ENCODE data around the gene CEP83.

Gene CEP83

DNA sequence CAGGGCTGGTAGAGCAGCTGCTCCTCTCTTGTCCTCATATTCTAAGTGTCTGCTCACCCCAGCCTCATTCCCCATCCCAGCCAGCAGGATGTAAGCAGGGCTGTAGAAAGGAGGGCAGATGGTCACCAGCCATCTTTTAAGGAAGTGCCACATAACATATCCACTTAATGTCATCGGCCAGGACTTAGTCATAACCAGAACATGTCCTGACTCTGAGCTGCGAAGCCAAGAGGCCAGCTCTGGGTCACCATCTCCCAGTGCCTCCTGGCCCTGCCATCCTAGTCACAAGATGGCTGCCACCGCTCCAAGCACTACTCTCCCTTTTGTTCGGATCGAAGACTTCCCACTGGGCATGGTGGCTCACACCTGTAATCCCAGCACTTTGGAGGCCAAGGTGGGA lies 187.4 kb downstream of the CEP83 start:
- Histone ChIP-seq H3K4me1 (ENCODE audit: low read length) (peaks cover 51% of the 10 kb centered on the region), H3K27me3 (ENCODE audit: low read depth, low read length) (no peaks in the 10 kb centered on the region), H3K9ac (ENCODE audit: low read length) (no peak overlapping the region), H2AFZ (ENCODE audit: low read depth, low read length) (no peak overlapping the region), H4K20me1 (ENCODE audit: insufficient read depth, low read length) (no peaks in the 10 kb centered on the region), H3K36me3 (replicated peaks; ENCODE audit: low read depth, low read length) (no peaks in the 10 kb centered on the region), H3K4me2 (ENCODE audit: low read length) (no peak overlapping the region), H3K9me3 (ENCODE audit: insufficient read depth, low read length) (no peaks in the 10 kb centered on the region), H3K79me2 (ENCODE audit: low read length) (no peaks in the 10 kb centered on the region), H3K4me3 (ENCODE audit: low read length) (no peak overlapping the region), H3K27ac (ENCODE audit: low read length) (no peak overlapping the region)
- TF ChIP-seq, protein P1, sequence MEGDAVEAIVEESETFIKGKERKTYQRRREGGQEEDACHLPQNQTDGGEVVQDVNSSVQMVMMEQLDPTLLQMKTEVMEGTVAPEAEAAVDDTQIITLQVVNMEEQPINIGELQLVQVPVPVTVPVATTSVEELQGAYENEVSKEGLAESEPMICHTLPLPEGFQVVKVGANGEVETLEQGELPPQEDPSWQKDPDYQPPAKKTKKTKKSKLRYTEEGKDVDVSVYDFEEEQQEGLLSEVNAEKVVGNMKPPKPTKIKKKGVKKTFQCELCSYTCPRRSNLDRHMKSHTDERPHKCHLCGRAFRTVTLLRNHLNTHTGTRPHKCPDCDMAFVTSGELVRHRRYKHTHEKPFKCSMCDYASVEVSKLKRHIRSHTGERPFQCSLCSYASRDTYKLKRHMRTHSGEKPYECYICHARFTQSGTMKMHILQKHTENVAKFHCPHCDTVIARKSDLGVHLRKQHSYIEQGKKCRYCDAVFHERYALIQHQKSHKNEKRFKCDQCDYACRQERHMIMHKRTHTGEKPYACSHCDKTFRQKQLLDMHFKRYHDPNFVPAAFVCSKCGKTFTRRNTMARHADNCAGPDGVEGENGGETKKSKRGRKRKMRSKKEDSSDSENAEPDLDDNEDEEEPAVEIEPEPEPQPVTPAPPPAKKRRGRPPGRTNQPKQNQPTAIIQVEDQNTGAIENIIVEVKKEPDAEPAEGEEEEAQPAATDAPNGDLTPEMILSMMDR (IDR thresholded peaks at IDR 0.05; ENCODE audit: low read depth, low read length): no peak
- TF ChIP-seq EZH2phosphoT487 (IDR thresholded peaks at IDR 0.05; ENCODE audit: low read depth): no peak

DNA sequence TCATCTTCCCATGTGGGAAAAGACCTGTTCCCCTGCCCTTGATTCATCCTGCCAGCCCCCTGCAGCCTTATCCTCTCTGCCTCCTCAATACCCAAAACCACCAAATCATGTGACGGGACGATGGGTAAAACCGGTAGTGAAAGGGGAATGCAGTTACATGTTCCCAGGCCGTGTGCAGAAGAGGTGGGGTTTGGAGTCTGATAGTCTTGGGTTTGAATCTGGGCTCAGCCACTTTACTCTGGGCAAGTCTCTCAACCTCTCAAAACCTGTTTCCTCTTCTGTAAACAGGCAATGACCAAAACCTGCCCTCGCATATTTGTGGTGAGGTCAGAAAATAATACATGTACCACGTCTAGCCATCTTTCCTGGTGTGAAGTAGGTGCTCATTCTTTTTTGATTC lies 188.3 kb downstream of the CEP83 start:
- no peak overlapping the region for H3K4me3 ChIP-seq (ENCODE audit: low read length)
- no peak overlapping the region for H3K9ac ChIP-seq (ENCODE audit: low read length)
- no peaks in the 10 kb centered on the region for H3K27me3 ChIP-seq (ENCODE audit: low read depth, low read length)
- no peaks in the 10 kb centered on the region for H3K79me2 ChIP-seq (ENCODE audit: low read length)
- TF ChIP-seq, protein P1 (IDR thresholded peaks at IDR 0.05; ENCODE audit: low read depth, low read length): no peak
- TF ChIP-seq EZH2phosphoT487 (IDR thresholded peaks at IDR 0.05; ENCODE audit: low read depth): no peak
- H3K4me2 ChIP-seq (ENCODE audit: low read length): peak overlapping the region; percentile 44
- H3K27ac ChIP-seq (ENCODE audit: low read length): no peak overlapping the region
- no peaks in the 10 kb centered on the region for H3K9me3 ChIP-seq (ENCODE audit: insufficient read depth, low read length)
- no peaks in the 10 kb centered on the region for H3K36me3 ChIP-seq (replicated peaks; ENCODE audit: low read depth, low read length)
- H3K4me1 ChIP-seq (ENCODE audit: low read length): peaks cover 60% of the 10 kb centered on the region
- H2AFZ ChIP-seq (ENCODE audit: low read depth, low read length): no peak overlapping the region
- H4K20me1 ChIP-seq (ENCODE audit: insufficient read depth, low read length): no peaks in the 10 kb centered on the region

DNA sequence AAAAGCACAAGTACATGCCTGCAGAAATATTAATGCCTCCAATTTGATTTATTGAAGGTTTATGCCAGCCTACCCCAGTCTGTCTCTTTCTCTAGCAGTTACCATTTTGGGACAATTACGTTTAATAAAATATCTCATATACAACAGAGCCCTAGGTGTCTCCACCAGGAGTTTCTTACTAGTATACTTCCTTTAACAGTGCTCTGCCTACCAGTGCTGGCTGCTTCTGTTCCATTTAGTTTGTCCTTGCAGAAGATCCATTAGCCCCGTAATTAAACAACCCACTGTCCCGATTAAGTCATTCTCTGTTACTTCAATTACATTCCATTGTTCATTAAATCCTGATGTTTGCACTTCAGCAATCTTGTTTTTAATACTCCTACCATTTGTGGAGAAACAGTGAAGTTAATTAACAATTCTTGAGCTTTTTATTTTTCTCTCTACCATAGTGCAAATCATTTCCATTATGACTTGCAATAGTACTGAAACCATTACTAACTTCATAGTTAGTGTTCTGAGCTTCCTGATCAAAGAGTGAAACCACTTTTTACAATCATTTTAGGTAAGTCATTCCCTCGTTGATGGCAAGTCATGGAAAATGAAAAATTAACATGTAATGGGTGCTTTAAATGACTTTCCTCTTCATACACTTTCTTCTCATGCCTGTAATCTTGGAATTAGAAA lies 190.2 kb downstream of the CEP83 start:
- no peak overlapping the region for H2AFZ ChIP-seq (ENCODE audit: low read depth, low read length)
- H3K27ac ChIP-seq (ENCODE audit: low read length): no peak overlapping the region
- TF ChIP-seq EZH2phosphoT487 (IDR thresholded peaks at IDR 0.05; ENCODE audit: low read depth): no peak
- TF ChIP-seq, protein P1 (IDR thresholded peaks at IDR 0.05; ENCODE audit: low read depth, low read length): no peak
- no peaks in the 10 kb centered on the region for H3K27me3 ChIP-seq (ENCODE audit: low read depth, low read length)
- H3K4me1 ChIP-seq (ENCODE audit: low read length): peaks cover 61% of the 10 kb centered on the region
- H3K36me3 ChIP-seq (replicated peaks; ENCODE audit: low read depth, low read length): no peaks in the 10 kb centered on the region
- no peak overlapping the region for H3K9ac ChIP-seq (ENCODE audit: low read length)
- peak overlapping the region; percentile 55 for H3K4me2 ChIP-seq (ENCODE audit: low read length)
- no peaks in the 10 kb centered on the region for H3K79me2 ChIP-seq (ENCODE audit: low read length)
- no peaks in the 10 kb centered on the region for H4K20me1 ChIP-seq (ENCODE audit: insufficient read depth, low read length)
- H3K4me3 ChIP-seq (ENCODE audit: low read length): peak overlapping the region; percentile 29
- H3K9me3 ChIP-seq (ENCODE audit: insufficient read depth, low read length): no peaks in the 10 kb centered on the region

DNA sequence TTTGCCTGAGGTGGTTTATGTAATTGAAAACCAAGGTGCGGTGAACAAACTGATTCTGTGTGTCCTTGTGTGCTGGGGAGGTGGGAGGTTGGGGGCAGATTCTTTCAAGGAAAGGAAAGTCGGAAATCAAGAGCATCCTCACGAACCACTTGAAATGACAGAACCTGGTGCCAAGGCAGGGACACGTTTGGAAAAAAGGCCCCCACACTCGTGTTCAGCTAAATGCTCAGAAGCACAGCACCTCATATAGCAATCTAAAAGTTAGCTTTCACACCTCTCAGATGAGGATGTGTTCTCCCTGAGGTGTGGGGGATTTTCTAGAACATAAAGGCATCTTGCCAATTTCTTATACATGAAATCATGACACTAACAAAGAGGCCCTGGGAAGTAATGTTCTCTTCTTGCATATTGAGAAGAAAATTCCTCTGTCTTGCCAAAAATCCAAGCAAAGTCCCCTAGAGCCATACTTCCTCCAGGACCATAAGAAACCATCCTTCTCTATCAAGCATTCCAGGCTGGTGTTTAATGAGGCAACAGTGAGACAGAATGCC lies 191.7 kb downstream of the CEP83 start:
- H3K27ac ChIP-seq (ENCODE audit: low read length): peak overlapping the region; percentile 55
- peak overlapping the region; percentile 13; the same call in 1 of the 2 replicates for H2AFZ ChIP-seq (ENCODE audit: low read depth, low read length)
- no peaks in the 10 kb centered on the region for H3K27me3 ChIP-seq (ENCODE audit: low read depth, low read length)
- H3K79me2 ChIP-seq (ENCODE audit: low read length): no peaks in the 10 kb centered on the region
- H3K4me1 ChIP-seq (ENCODE audit: low read length): peaks cover 71% of the 10 kb centered on the region
- H3K9ac ChIP-seq (ENCODE audit: low read length): peak overlapping the region; percentile 23; the same call in 1 of the 2 replicates
- no peaks in the 10 kb centered on the region for H3K36me3 ChIP-seq (replicated peaks; ENCODE audit: low read depth, low read length)
- no peaks in the 10 kb centered on the region for H3K9me3 ChIP-seq (ENCODE audit: insufficient read depth, low read length)
- H4K20me1 ChIP-seq (ENCODE audit: insufficient read depth, low read length): no peaks in the 10 kb centered on the region
- H3K4me3 ChIP-seq (ENCODE audit: low read length): peak overlapping the region; percentile 40
- TF ChIP-seq, protein P1 (IDR thresholded peaks at IDR 0.05; ENCODE audit: low read depth, low read length): no peak
- no peak for TF ChIP-seq EZH2phosphoT487 (IDR thresholded peaks at IDR 0.05; ENCODE audit: low read depth)
- H3K4me2 ChIP-seq (ENCODE audit: low read length): peak overlapping the region; percentile 70
